HepG2 (cell line): ENCODE data around the gene DPT.

Source experiments
- DNMT1 ChIP-seq: sonication (generic); formaldehyde crosslinking; IDR thresholded peaks from 2 replicates; pipeline ENCODE4 v1.5.1; 2020; ENCODE audit warnings: mild to moderate bottlenecking, missing genetic modification reagents
- ZNF441 ChIP-seq: sonication (generic); formaldehyde crosslinking; IDR thresholded peaks from 2 replicates; pipeline ENCODE4 v1.7.0; 2021; ENCODE audit warnings: missing genetic modification reagents, borderline replicate concordance
- TF ChIP-seq, protein P1 (sequence below), 2 experiments: IDR thresholded peaks; 2 replicates each; pipeline ENCODE4 v1.6.1; 2011 to 2012; ENCODE audit warnings: low read length in 2 of 2, borderline replicate concordance in 1 of 2, low read depth in 1 of 2, mild to moderate bottlenecking in 1 of 2, moderate library complexity in 1 of 2

DNA sequence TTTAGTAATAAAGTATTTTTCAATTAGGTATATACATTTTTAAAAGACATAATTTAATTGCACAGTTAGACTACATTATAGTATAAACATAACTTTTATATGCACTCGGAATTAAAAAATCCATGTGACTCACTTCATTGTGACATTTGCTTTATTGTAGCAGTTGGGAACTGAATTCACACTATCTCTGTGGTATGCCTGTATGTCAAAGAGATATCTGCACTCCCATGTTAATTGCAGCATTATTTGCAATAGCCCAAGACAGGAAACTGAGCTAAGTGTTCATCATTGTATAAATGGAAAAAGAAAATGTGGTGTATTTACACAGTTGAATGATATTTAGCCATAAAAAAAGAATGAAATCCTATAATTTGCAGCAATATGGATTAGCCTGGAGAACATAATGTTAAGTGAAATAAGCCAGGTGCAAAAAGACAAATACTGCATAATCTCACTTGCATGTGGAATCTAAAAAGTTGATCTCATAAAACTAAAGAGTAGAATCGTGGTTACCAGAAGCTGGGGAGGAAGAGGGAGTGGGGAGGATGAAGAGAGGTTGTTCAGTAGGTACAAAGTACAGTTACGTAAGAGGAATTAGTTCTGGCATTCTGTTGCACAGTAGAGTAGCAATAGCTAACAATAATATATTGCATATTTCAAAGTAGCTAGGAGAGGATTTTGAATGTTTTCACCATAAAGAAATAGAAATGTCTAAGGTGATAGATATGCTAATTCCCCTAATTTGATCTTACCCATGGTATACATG is 64.8 kb downstream of the DPT start:
- TF ChIP-seq ZNF441 (CRISPR knock-in tag) (no peak), DNMT1 (CRISPR knock-in tag) (no peak)
- TF ChIP-seq, protein P1, sequence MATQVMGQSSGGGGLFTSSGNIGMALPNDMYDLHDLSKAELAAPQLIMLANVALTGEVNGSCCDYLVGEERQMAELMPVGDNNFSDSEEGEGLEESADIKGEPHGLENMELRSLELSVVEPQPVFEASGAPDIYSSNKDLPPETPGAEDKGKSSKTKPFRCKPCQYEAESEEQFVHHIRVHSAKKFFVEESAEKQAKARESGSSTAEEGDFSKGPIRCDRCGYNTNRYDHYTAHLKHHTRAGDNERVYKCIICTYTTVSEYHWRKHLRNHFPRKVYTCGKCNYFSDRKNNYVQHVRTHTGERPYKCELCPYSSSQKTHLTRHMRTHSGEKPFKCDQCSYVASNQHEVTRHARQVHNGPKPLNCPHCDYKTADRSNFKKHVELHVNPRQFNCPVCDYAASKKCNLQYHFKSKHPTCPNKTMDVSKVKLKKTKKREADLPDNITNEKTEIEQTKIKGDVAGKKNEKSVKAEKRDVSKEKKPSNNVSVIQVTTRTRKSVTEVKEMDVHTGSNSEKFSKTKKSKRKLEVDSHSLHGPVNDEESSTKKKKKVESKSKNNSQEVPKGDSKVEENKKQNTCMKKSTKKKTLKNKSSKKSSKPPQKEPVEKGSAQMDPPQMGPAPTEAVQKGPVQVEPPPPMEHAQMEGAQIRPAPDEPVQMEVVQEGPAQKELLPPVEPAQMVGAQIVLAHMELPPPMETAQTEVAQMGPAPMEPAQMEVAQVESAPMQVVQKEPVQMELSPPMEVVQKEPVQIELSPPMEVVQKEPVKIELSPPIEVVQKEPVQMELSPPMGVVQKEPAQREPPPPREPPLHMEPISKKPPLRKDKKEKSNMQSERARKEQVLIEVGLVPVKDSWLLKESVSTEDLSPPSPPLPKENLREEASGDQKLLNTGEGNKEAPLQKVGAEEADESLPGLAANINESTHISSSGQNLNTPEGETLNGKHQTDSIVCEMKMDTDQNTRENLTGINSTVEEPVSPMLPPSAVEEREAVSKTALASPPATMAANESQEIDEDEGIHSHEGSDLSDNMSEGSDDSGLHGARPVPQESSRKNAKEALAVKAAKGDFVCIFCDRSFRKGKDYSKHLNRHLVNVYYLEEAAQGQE (IDR thresholded peaks at IDR 0.05; ENCODE audit: borderline replicate concordance in 1 of 2, low read depth in 1 of 2, low read length in 2 of 2) = no peak
